H1 (cell line): ENCODE data around the gene APOO. TPM values are rescaled to one million over a fixed set of nuclear protein-coding genes. Genes with fewer than 3 reads are reported as not detected.

ENCODE experiments used
- BCL11A ChIP-seq, 2 experiments: IDR thresholded peaks; one replicate each; pipeline ENCODE4 v1.6.1; 2011; ENCODE audit warnings: low read depth in 2 of 2, low read length in 2 of 2, mild to moderate bottlenecking in 2 of 2
- CHD2 ChIP-seq: IDR thresholded peaks from 2 replicates; pipeline ENCODE4 v1.6.1; 2012; ENCODE audit warnings: low read length, improper control_type of control experiment
- EP300 ChIP-seq, 2 experiments: IDR thresholded peaks; 1 replicate in 1 of 2; 2 replicates in 1 of 2; pipeline ENCODE4 v1.6.1; 2011 to 2012; ENCODE audit warnings: low read depth in 2 of 2, low read length in 2 of 2, mild to moderate bottlenecking in 2 of 2, borderline replicate concordance in 1 of 2, inconsistent platforms in 1 of 2, moderate library complexity in 1 of 2
- EZH2 ChIP-seq: fragments of 200-600 bp; sonication (generic); IDR thresholded peaks from 2 replicates; pipeline ENCODE4 v1.7.1; 2012; ENCODE audit warnings: low read depth, mild to moderate bottlenecking, moderate library complexity, low read length, inconsistent platforms; ENCODE audit not compliant: severe bottlenecking
- GTF2F1 ChIP-seq: IDR thresholded peaks from 2 replicates; pipeline ENCODE4 v1.6.1; 2012; ENCODE audit warnings: low read depth, low read length, improper control_type of control experiment, borderline replicate concordance
- JUND ChIP-seq: IDR thresholded peaks from 2 replicates; pipeline ENCODE4 v1.6.1; 2011; ENCODE audit warnings: mild to moderate bottlenecking, improper control_type of control experiment, low read length
- KDM4A ChIP-seq: IDR thresholded peaks from one replicate; pipeline ENCODE4 v1.7.1; 2012; ENCODE audit warnings: low read depth, mild to moderate bottlenecking, moderate library complexity, low read length, inconsistent platforms; ENCODE audit not compliant: severe bottlenecking
- SUZ12 ChIP-seq: fragments of 200-600 bp; sonication (generic); IDR thresholded peaks from 2 replicates; pipeline ENCODE4 v1.6.1; 2012; ENCODE audit warnings: mild to moderate bottlenecking, inconsistent platforms, low read length, moderate library complexity, mixed read lengths
- TCF12 ChIP-seq: IDR thresholded peaks from 2 replicates; pipeline ENCODE4 v1.6.1; 2011; ENCODE audit warnings: low read depth, mild to moderate bottlenecking, low read length
- ZNF274 ChIP-seq: IDR thresholded peaks from 2 replicates; pipeline ENCODE4 v1.7.0; 2012; ENCODE audit warnings: low read length, borderline replicate concordance; ENCODE audit errors: extremely low read depth
- polyA plus RNA-seq, 7 experiments: library from polyadenylated mRNA; depleted of rRNA in 3 of 7; stranded (reverse) in 5 of 7; unstranded in 2 of 7; fragments of >200 nt in 5 of 7; fragments of 200-250 nt in 2 of 7; gene quantifications; 1 replicate in 5 of 7; 2 replicates in 1 of 7; 4 replicates in 1 of 7; pipeline versions ENCODE4 v1.2.1 to v1.2.3, GENCODE V29; 2011 to 2013; ENCODE audit warnings: missing spikeins in 2 of 7, mixed read lengths in 2 of 7
- total RNA-seq: library from RNA; stranded (reverse); fragmentation: NEBNext Ultra II Directional; extraction: Animal tissue kit (Norgen Biotek cat#: 25700); gene quantifications from 2 replicates; pipeline ENCODE4 v1.2.1, GENCODE V29; 2021

Gene APOO
- total and polyA plus RNA-seq, 2 of the 8 experiments (the other 6 are each of a cell fraction or from before 2014, with no cell fraction given) = 25.7 to 45.0 TPM

DNA sequence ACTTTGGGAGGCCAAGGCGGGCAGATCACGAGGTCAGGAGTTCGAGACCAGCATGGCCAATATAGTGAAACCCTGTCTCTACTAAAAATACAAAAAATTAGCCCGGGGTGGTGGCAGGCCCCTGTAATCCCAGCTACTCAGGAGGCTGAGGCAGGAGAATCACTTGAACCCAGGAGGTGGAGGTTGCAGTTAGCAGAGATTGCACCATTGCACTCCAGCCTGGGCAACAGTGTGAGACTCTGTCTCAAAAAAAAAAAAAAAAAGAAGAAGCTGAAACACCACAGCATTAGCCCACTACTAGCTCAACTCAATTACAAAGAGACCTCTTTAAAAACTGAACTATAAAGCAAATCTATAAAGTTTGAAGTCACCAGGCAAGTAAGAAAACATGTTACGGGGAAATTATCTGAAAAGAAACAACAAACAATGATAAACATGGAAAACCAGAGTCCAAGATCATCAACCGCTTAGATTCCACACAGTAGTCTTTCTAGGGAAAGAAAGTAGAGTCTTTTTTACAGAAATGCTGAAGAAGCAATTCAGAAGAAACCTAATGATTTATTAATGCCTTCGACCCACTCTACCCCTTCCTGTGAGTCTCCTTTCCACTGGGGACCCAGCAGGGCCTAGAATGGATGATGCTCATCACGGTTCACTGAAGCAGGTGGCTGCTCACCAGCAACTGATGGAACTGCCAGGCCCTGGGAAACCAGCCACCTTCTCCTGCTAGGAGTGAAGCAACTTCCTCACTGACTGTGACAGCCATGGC is 118.2 kb downstream of the APOO start (continued):
- TF ChIP-seq SUZ12 (no peak), TCF12 (no peak), GTF2F1 (no peak), ZNF274 (no peak), EP300 (IDR thresholded peaks at IDR 0.05; ENCODE audit: borderline replicate concordance in 1 of 2, low read depth in 2 of 2, low read length in 2 of 2) (no peak), KDM4A (no peak), EZH2 (no peak), JUND (no peak), BCL11A (IDR thresholded peaks at IDR 0.05; ENCODE audit: low read depth in 2 of 2, low read length in 2 of 2) (no peak), CHD2 (no peak)
